Fibroblast of skin of left quadriceps (primary cell): ENCODE results near the gene STAM.
A peak's percentile ranks its signal among the peaks of the same experiment; 100 is the strongest.

Source experiments
- DNase-seq, 2 experiments: peaks; one replicate each; pipeline ENCODE4 v3.0.0-alpha.2; 2013; ENCODE audit warnings: low read depth in 2 of 2

Gene STAM

GRCh38 chr10:17647326-17647725, 3.4 kb downstream of the STAM start:
- no peak for DNase-seq

- DNase-seq, result no peak
These were observed 4.5 kb downstream of the STAM start for GRCh38 chr10:17648243-17649035.

DNA sequence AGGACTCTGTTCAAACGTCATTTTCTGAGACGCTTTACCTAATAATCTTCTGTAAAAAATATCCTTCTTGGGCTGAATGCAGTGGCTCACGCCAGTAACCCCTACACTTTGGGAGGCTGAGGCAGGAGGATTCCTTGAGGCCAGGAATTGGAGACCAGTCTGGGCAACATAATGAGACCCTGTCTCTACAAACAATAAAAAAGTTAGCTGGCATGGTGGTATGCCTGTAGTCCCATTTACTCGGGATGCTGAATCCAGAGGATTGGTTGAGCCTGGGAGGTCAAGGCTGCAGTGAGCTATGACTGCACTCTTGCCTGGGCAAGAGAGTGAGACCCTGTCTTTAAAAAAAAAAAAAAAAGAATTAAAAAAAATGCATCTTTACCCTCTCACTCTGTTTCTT, 5.1 kb downstream of the STAM start:
- DNase-seq, result no peak

- no peak for DNase-seq
These were observed 5.9 kb downstream of the STAM start for GRCh38 chr10:17649836-17650235.

GRCh38 chr10:17650416-17650815, 6.5 kb downstream of the STAM start:
- DNase-seq, result no peak

DNA sequence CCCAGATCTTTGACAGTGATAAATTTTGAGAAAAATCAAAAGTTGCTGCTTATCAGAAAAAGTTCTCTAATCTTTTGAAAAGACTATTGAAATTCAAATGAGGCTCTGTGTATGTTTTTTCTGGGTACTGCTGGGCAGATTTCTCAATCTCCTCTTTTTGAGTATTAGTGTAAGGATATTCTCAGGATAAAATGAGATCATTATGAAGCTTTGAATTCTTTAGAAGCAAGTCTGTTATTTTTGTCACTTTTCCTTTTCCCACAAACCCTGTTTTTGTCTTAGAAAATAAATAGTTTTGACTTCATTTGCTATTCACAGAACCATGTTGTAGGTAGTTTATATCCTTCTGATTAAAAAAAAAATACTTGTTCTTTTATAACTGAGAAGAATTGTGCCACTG, 7.9 kb downstream of the STAM start:
- no peak for DNase-seq

DNA sequence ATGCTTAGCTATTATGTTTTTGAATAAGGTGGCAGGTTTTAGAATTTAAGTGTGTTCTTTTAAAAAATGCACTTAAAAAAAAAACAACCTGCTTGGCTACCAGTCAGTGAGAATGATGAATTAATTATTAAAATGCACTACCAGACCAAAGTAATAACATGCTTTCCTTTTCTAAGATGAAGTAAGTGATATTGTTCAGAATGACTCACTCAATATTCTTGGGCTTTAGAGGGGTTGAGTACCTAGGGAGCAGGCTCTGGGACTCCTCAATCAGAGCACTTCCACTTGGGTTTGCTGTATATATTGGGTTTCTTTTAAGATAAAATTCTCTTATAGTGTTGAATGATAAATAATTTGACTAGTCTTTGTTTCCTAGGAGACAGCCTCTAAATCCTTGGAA, 8.6 kb downstream of the STAM start:
- DNase-seq, result no peak

DNA sequence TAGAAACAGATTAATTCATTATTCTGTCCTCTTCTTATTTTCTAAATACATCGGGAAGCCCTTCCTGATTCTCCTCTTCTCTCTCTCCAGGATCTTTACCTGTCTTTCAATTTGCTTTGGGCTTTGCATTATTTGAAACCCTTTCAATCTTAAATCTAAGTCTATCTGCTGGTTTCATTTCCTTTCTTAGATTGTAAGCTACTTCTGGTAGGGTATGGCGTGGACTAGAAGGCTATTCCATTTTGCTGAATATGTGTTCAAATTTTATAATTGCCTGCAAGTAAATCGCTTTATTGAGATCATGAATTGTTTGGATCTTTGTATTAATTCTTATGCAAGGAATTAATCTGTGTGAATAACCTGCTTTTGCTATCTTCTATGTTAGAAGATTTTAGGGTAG, 11.1 kb downstream of the STAM start:
- DNase-seq, result no peak

DNA sequence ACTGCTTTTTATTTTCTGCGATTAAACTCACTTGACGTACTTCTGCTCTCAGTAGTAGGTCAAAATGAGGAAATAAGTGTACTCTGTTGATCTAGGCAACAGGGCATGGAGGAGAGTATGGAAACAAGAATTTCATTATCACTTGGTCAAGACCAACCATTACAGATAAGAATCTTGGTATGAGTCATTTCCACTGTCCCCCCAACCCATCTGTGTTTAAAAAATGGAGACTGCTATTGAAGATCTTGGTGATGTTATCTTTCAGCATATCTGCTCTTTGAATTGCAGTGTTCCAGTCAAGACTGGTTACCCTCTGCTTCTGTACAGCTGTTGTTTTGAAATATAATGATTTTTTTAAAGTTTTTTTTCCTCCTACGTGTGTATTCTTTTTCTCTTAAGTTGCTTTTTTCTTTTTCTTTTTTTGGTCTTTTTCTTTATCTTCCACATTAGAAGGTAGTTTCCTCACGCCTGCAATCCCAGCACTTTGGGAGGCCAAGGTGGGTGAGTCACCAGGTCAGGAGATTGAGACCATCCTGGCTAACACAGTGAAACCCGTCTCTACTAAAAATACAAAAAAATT, 11.7 kb downstream of the STAM start:
- DNase-seq, result no peak

GRCh38 chr10:17657103-17657500, 13.2 kb downstream of the STAM start:
- DNase-seq, result no peak

DNA sequence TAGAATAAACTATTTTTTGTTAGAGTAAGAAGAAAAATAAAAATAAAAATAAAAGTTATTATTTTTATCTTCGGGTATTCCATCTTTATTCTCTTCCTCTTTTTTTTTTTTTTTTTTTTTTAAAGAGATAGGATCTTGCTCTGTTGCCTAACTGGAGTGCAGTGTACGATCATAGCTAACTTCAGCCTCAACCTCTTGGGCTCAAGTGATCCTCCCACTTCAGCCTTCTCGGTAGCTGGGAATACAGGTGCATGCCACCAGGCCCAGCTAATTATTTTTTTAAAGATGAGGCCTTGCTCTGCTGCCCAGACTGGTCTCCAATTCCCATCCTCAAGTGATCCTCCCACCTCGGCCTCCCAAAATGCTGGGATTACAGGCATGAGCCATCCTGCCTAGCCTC, 15.4 kb downstream of the STAM start:
- DNase-seq, result no peak

GRCh38 chr10:17660921-17661320, 17.0 kb downstream of the STAM start:
- peak in 1 of 2 experiments; percentile 20 for DNase-seq

DNA sequence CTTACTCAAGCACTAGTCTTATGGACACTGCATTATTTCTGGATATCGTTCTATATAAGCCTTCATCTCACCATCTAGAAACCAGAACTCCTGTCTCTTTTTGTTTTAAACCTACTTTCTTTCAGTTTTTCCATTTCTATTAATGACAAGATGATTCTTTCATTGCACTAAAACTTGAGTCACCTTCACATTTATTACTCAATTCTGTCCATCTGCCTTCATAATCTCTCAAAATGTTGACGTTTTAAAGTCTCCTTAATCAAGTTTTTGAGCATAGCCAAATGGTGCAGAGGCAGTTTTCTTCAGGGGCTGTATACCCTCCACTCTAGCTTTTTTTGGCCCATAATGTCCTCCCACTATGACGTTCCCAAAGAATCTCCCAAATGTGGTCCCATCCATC, 17.6 kb downstream of the STAM start:
- no peak for DNase-seq

DNA sequence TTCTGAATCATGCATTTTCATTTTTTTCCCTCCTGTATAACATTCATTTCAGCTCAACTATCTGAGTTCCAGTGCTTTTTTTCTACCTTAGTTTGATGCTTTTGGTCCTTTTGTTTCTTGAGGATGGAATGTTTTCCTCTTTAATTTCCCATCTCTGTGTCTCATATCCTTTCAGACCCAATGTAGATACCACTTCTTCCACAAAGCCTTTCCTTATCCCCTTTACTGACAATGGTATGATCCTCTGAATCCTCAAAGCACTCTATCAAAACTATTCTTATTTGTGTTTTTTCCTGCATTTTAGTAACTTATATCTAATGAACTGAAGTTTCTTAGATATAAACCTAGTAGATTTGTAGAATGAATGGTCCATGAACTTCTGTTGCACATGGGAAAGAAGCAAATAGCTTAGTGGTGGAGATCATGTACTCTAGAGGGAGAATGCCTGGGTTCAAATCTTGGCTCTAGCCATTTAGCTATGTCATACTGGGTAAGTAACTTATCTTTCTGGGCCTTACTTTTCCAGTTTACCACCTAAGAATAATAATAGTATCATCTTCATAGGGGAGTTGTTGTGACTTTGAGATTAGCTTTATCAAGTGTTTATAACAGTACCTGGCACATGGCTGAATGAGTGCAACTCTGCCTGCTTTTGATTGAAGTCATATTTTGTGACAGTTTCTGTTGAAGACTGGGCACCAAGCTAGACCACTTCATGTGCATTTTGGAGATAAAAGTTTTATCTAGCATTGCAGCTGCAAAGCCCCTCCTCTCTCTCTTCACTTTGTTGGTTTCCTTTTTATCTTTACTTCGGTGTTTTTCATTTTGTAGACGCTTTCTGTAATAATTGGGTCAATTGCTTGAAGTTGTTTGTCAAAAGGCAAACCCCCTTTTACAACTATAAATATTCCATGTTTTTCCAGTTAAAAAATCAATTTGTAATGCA, 18.5 kb downstream of the STAM start:
- no peak for DNase-seq

GRCh38 chr10:17663450-17663849, 19.5 kb downstream of the STAM start:
- DNase-seq, result no peak

DNA sequence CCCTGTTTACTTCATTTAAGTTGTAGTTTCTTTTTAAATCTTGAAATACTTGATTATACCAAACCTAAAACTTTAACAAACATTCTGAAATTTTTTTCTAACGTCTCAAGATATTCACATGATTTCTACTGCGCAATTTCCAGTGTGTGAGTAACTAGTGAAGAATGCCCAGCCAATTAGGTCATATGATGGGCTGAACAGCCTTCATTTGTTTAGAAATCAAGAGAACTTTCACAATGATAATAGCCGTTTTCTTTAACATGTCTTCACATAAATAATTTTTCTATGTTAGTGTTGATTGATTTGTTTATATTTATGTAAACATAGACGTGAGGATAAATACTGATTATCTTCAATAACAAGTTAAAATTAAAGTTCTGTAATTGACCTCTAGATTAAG, 21.8 kb downstream of the STAM start:
- peak; percentile 74 to 77 for DNase-seq

GRCh38 chr10:17668435-17669184, 24.7 kb downstream of the STAM start:
- no peak for DNase-seq

DNA sequence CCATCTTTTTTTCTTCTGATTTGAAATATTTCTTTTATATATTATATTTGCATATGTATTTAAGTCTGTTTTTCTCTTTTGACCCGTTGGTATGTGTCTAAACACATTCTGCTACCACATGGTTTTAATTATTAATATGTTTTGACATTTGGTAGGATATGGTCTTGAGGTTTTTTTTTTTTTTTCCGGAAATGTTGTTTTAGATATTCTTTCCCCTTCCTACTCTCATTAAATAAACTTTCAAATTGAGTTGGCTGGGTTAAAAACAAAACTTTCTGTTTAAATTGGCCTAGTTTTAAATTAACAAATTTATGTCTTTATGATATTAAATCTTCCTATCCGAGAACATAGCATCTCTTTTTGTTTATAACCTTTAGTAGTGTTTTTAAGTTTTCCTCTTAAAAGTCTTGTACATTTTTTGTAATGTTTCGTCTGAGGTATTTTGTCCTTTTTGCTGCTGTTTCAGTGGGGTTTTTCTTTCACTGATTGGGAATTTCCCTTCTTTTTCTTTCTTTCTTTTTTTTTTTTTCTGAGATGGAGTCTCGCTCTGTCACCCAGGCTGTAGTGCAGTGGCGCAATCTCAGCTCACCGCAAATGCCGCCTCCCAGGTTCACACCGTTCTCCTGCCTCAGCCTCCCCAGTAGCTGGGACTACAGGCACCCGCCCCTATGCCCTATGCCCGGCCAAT, 25.4 kb downstream of the STAM start:
- DNase-seq, result peak in 1 of 2 experiments; percentile 9

- DNase-seq, result no peak
These were observed 27.4 kb downstream of the STAM start for GRCh38 chr10:17671307-17671706.

DNA sequence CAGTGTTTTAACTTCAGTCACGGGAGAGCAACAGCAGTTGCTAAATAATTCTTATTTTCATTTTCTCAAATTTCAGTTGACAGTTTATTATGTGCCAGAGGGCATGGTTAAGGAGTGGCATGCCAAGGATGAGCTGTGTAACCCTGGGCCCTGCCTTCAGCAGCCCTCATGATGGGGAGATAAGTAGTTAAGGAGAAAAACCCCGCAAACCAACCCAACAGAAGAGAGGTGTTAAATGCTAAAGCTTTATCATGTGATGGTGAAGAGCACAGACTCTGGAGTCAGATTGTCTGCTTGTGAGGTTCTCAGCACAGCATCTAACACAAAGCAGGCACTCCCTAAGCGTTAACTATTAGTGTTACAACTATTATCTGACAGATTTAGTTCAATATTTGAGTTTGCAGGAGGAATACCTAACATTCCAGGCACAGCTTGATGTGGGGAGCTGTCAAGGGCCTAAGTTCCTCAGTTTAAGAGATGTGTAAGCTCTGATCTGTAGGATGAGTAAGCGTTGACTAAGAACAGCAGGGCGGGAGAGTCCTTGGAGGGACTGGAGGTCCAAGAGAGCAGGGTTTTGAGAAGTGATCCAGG, 29.6 kb downstream of the STAM start:
- DNase-seq, result peak; percentile 90

- no peak for DNase-seq
These were observed 30.6 kb downstream of the STAM start for GRCh38 chr10:17674566-17674965.
